HG02610 (cell line): ENCODE data around the gene ALX4.

ENCODE experiments used
- ATAC-seq: cut with Tn5 transposase; IDR thresholded peaks from one replicate; pipeline ENCODE4 v1.9.1; 2021; ENCODE audit warnings: mild to moderate bottlenecking, moderate library complexity; ENCODE audit not compliant: unreplicated experiment

The ALX4 gene

DNA sequence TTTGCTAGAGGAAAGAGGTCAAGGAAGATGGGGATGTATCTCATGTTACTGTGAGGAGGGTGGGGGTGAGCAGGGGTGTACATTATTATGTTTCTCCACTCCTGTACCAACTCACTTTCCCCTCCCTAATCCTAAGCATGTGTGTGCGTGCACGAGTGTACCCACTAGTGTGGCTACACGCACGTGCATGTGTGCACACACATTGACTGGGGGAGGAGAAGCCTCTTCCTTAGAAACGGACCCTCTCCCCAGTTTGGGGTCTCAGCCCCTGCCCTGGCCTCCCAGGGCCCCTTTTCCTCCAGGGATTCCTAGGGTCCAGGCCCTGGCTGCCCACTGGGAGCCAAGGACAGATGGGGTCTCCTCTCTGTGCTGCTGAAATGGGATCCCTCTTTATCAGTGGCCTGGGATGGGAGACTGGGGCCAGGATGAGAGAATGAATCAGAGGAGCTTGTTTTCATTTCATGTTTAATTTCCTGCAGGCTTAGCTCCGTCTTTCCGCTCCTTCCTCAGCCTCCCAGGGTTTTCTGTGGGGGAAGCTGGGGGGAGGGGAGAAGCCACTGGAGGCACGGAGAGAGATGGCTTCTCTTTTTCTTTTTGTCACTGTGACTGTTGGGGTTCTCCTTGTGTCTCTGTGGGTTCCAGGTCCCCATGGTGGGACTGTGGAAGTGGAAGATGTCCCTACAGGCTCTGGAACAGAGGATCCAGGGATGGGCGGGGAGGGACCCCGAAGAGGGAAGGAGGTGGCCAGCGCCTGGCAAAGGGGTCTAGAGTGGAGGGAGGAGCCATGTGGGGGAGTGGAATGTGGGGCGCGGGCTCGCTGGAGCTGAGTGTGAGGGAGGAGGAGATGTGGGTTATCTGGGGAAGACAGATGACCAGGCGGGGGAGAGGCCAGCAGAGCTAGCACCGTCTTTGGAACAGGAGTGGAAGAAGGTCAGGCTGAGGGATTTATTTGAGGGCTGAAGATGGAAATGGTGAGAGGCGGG is 40.3 kb downstream of the ALX4 start:
- no peak for ATAC-seq

DNA sequence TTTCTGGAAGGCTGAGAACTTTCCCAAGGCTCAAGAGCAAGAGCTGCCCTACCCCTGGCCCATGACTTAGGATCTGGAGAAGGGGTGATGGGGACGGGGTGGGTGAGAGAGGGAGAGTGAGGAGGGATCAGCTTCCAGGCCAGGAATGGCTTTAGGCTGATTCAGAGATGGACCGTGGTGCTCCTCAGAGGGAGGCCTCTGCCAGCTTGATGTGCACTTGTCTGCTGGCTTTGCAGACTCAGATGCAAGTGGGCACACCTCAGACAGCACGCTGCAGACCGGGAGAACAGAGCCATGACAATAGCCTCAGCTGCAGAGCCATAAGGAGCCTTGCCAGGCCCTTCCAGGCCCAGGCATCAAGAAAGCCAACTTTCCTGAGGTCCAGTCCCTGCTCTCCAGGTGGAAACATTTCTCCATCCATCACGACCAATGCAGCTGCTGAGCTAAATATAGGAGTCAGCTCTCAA is 41.3 kb downstream of the ALX4 start:
- ATAC-seq: no peak

- no peak for ATAC-seq
Measured at GRCh38 chr11:44267750-44268613, 42.0 kb downstream of the ALX4 start.

DNA sequence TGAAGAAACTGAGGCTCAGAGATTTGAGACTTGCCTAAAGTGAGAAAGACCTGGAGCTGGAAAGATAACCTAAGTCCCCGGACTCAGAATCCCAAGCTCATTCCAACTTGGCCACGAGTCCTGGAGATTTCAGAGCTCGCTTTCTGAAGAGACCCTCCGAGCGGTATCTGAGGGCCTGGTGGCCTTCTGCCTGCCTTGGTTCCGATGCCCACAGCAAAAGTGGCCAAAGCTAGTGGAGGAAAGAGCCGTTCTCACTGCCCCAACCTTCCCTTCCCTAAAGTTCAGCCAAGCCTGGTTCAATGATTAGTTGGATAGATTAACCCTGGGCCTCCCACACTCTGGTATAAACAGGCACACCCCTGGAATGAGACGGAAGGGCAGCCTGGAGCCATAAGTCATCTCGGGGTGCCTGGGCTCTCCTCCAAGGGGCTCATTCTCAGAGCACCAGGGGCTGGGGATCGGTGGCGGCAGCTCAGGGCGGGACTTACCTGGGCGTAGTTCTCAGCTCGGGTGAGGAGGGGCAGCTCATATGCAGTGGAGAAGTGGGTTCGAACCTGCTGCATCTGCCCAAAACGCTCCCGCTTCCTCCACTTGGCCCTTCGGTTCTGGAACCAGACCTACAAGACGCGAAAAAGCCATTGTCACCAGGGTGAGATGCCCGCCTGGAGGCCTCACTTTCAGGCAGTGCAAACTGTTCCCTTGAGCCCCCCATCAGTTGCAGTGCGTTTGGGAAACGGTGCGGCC is 42.8 kb downstream of the ALX4 start:
- ATAC-seq: no peak

DNA sequence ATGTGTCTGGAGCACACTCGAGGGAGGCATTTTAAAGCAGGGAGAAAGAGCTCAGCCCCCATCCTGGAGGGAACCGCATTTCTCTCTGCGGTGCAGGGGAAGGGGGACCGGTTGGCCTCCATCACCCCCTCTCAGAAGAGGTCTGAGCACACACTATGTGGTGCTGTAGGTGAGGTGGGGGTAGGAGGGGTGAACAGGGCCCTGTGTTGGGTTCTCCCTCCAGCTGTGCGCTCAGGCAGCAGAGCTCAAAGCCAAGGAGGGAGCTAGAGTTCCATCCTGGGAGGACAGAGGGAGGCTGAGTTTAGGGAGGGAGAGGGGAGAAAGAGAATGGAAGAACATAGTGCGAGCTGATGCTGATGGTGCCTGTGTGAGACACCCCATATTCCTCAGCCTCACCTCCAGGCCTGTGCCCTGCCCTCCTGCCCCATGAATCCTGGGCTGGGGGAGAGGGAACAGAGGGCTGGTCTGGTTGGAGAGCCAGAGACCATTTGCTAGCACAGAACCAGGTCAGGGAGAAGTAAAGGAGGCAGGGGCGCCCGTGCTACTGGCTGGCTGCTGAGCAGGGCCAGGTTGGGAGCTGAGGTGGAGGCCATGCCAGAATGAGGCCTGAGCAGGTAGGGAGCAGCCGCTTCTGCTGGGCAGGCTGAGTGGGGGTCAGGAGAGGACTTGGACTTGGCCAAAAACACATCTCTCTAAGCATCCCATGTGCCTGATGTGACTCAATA is 43.7 kb downstream of the ALX4 start:
- no peak for ATAC-seq

DNA sequence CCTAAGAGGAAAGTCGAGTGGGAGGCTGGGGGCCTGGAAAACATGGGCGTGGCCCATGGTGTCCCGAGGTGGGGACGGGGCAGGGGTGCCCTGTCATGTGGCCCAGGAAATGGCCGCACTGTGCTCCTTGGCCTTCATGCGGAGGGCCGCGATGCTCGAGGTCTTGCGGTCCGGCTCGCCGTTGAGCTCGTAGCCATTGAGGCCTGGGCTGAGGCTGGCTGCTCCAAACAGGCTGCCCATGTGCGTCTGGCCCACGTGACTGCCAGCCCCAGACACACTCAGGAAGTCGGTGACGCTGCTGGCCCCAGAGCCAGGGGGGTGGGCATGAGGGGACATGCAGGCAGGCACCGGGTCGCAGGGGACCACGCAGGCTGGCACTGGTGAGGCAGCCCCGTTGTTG is 45.2 kb downstream of the ALX4 start:
- no peak for ATAC-seq

GRCh38 chr11:44264438-44264749 is 45.5 kb downstream of the ALX4 start:
- ATAC-seq: no peak

DNA sequence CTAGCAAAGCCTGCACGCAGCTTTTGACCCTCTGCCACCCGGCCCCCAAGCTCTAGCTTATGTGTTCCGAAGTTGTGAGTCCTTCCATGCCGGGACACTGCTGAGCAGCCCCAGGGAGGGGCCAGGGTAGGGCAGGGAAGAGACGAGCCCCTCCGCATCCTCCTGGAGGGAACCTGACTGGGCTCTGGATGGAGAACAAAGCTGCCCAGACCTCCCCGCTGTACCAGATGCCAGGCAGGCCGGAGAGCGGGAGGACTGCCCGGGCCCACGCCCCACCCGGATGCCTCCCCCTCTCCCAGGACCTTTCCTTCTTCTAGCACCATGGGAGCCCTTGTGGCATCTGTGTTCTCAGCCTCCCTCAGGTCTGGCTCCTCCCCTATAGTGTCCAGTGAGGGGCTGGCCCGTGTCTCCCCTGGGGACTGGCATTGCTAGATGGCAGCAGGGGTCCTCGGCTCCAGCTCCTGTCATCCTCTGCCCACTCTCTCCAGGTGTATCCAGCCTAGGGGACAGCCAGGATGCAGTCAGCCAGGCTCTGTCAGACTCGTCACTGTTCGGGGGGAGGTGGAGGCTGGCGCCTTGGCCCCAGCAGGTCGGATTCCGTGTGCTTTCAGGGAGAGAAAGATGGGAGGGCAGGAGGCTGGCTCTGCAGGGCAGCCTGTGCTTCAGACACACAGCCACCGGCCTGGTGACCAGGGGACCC is 46.1 kb downstream of the ALX4 start:
- no peak for ATAC-seq

DNA sequence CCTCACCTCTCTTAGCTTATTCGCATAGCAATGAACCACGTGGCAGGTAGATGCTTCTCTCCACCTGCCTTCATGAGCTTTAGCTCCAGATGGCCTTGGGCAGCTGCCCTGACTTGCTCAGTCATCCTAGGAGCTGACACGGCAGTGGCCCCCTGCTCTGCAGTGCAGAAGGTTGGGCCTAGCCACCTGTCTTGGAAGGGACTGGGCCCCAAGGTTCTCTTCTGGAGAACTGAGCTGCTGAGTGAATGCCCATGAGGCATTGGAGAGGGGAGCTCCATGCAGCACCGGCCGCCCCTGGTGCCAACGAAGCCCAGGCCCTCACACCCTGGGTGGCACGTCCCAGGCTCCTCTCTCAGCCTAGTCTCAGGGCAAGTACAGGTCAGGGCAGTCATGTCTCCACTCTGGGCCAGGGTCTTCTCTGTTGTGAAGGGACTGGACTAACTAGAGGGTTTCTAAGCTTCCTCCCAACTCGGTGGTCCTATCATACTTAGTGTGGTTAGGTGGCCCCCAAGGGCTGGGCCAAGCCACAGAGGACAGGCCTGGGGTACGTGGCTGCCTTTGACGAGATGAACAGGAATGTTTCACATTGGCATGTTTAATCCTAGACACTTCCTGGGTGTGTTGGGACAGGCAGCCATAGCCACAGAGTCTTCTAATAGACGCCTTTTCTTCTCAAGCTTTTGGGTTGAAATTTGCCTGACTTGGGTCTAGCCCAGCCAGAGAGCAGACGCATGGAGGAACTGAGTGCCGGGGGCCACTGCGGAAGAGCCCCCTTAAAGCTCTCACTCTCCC is 47.9 kb downstream of the ALX4 start:
- ATAC-seq: no peak

- ATAC-seq: no peak
Measured at GRCh38 chr11:44260081-44260480, 49.9 kb downstream of the ALX4 start.

DNA sequence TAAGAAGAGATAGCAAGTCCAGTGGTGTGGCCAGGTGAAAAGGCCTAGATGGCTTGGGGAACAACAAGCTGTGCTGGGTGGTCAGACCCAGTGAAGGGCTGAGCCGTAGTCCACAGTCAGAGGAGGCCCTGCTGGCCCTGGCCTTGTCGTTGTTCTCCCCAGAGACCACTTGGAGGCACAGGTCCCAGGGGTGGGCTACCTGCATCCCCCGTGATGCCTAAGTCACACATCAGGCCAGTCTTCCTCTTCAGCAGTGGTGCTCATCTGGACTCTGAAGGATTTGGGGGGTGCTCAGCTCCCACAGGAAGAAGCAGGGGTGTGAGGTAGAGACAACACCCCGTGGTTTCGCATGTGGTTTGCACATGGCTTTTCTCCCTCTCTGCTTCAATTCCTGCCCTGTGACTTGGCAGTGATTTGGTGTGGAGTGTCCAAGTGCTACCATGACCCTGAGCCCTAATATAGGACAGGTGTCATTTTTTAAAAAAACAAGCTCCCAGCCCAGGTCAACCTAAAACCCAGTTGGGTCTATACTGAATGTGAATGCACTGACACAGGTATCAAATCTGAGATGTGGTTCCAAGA is 51.0 kb downstream of the ALX4 start:
- no peak for ATAC-seq

DNA sequence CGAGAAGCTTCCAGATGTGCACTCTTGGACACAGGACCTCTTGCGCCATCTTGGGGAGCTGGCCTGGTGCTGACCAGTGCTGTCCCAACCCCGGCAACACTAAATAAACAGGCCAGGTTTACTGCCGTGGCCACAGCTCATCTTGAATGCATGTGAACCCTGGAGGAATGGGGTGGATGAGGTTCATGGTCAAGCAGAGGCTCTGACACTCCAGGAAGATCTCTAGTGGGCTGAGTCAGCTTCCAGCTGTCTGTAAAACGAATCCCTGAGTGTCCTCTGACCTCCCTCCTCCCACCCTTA is 51.8 kb downstream of the ALX4 start:
- ATAC-seq: no peak

GRCh38 chr11:44257338-44258189 is 52.4 kb downstream of the ALX4 start:
- ATAC-seq: no peak

DNA sequence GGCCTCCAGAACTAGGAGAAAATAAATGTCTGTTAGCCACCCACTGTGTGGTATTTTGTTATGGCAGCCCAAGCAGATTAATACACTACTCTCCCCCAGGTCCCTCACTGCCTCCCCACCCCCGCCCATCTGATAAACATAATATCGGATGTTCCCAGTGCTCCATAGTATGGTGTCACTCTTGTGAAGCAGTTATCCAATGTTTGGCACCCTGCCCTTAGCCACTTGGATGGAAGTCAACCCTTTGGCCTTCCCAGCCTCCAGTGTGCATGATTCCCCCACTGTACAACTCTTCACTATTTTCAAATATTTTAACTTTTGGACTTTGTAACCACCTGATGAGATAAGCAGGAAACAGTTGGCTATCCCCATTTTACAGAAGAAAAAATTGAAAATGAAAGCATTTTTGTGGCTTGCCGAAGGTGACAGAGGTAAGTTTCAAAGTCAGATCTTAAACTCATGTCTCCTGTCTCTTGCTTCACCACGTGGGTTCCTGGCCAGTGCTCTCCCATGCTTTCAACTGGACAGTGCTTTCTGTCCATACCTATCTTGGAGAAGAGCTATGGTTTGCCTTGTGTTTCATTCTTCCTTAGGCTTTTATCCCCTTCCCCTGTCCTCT is 53.2 kb downstream of the ALX4 start:
- no peak for ATAC-seq

DNA sequence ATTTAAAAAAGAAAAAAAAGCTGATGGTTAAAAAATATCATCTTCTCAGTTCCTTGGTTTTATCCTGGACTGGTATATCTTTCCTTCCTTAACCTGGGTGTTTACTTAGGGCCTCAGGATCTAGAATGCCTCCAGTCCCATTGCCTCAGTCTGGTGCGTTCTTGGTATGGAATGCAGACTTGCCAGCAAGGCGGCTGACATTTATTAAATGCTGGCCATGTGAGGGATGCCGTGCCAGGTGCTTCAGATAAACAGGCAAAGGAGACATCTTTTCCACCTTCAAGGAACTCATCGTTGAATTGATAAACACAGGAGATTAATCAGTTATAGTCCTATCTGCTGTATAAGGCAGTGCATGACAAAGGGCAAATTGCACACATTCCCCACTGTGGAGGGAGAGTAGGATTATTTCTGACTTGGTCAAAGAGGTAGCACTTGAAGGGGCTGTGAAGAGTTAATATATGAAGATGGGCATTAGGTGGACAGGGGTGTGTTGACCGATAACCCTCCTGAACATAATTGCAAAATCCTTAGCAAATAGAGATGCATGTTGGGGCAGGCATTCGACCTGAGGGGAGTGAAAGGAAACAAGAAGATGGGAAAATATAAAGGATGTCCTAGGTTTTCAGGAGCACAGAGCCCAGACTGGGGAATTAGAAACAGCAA is 54.4 kb downstream of the ALX4 start:
- ATAC-seq: no peak

DNA sequence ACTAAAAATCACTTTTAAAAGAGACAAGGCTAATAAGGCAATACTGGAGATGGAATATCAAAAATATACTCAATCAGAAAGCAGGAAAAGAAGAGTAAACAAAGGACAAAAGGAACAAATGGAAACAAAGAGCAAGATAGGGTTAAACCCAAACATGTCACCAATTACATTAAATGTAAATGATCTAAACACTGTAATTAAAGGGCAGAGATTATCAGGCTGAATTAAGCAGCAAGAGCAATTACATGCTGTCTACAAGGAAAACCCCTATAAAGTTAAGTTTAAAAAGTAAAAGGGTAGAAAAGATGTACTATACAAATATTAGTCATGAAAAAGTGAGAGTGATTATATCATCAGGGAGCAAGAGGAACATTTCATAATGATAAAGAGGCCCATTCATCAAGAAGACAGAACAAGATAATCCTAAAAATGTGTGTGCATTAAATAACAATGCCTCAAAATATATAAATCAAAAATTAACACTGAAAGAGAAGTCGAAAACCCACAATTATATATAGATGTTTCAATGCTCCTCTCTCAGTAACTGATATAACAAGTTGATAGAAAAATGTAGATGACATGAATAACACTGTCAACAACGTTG is 56.8 kb downstream of the ALX4 start:
- no peak for ATAC-seq

- no peak for ATAC-seq
Measured at GRCh38 chr11:44250421-44250820, 59.5 kb downstream of the ALX4 start.
